Panc1 (cell line): Measurements from ENCODE around the gene KCNJ14.

ENCODE experiments used
- CTCF ChIP-seq: fragments of 450-650 bp; IDR thresholded peaks from 2 replicates; pipeline ENCODE4 v1.5.1; 2017; ENCODE audit warnings: mild to moderate bottlenecking
- POLR2AphosphoS5 ChIP-seq: IDR thresholded peaks from 2 replicates; pipeline ENCODE4 v1.6.1; 2012; ENCODE audit warnings: mild to moderate bottlenecking, low read depth, low read length, moderate library complexity
- REST ChIP-seq, 2 experiments: IDR thresholded peaks; 2 replicates each; pipeline ENCODE4 v1.6.1; 2011 to 2012; ENCODE audit warnings: low read depth in 2 of 2, control low read depth in 1 of 2, low read length in 1 of 2, mild to moderate bottlenecking in 1 of 2, moderate library complexity in 1 of 2; ENCODE audit not compliant: insufficient read depth in 1 of 2
- SIN3A ChIP-seq: IDR thresholded peaks from 2 replicates; pipeline ENCODE4 v1.6.1; 2012; ENCODE audit warnings: low read depth, mild to moderate bottlenecking, low read length, moderate library complexity, borderline replicate concordance; ENCODE audit not compliant: insufficient read depth

GRCh38 chr19:48489608-48490216 is 34.3 kb downstream of the KCNJ14 start:
- TF ChIP-seq CTCF (peak; percentile 94), POLR2AphosphoS5 (no peak), SIN3A (no peak), REST (IDR thresholded peaks at IDR 0.05; ENCODE audit: insufficient read depth in 1 of 2, low read depth in 2 of 2, low read length in 1 of 2) (no peak)
